Osteocyte (in vitro differentiated cells): ENCODE measurements around the gene KDM4B. TPM values are rescaled to one million over a fixed set of nuclear protein-coding genes. Genes with fewer than 3 reads are reported as not detected.

Experiments used
- DNase-seq: peaks from one replicate; pipeline ENCODE4 v3.0.0; 2021; ENCODE audit warnings: mixed read lengths; ENCODE audit not compliant: unreplicated experiment; ENCODE audit errors: extremely low spot score
- H3K27ac Mint-ChIP-seq: one replicate; pipeline ENCODE4 v1.8.0; 2021; ENCODE audit warnings: mild to moderate bottlenecking, mixed read lengths; ENCODE audit not compliant: unreplicated experiment
- H3K27me3 Mint-ChIP-seq: one replicate; pipeline ENCODE4 v1.8.0; 2021; ENCODE audit warnings: mixed read lengths; ENCODE audit not compliant: unreplicated experiment
- H3K36me3 Mint-ChIP-seq: one replicate; pipeline ENCODE4 v1.8.0; 2021; ENCODE audit warnings: mixed read lengths; ENCODE audit not compliant: unreplicated experiment
- H3K4me1 Mint-ChIP-seq: one replicate; pipeline ENCODE4 v1.8.0; 2021; ENCODE audit warnings: mixed read lengths; ENCODE audit not compliant: unreplicated experiment
- H3K4me3 Mint-ChIP-seq: one replicate; pipeline ENCODE4 v1.8.0; 2021; ENCODE audit warnings: mild to moderate bottlenecking, moderate library complexity, mixed read lengths; ENCODE audit not compliant: unreplicated experiment
- H3K9me3 Mint-ChIP-seq: one replicate; pipeline ENCODE4 v1.8.0; 2021; ENCODE audit warnings: mixed read lengths; ENCODE audit not compliant: unreplicated experiment
- CTCF ChIP-seq: fragments of 200-600 bp; sonication (generic); IDR thresholded peaks from 2 replicates; pipeline ENCODE4 v1.5.0; 2021; ENCODE audit warnings: antibody characterized with exemption, mild to moderate bottlenecking, moderate library complexity
- total RNA-seq: library from RNA; stranded (reverse); gene quantifications from 2 replicates; pipeline ENCODE4 v1.2.1, GENCODE V29; 2021

Gene KDM4B
- total RNA-seq, 1 donor from 2014 or later, result 49.0 TPM

- Mint-ChIP-seq H3K4me3 (no peak overlapping the region), H3K36me3 (peaks cover 12% of the 10 kb centered on the region), H3K9me3 (no peaks in the 10 kb centered on the region), H3K27me3 (no peaks in the 10 kb centered on the region), H3K27ac (no peak overlapping the region), H3K4me1 (peaks cover 6% of the 10 kb centered on the region)
- TF ChIP-seq CTCF, result no peak
- DNase-seq, result no peak
Measured at GRCh38 chr19:5086230-5086629, 117.3 kb downstream of the KDM4B start.

DNA sequence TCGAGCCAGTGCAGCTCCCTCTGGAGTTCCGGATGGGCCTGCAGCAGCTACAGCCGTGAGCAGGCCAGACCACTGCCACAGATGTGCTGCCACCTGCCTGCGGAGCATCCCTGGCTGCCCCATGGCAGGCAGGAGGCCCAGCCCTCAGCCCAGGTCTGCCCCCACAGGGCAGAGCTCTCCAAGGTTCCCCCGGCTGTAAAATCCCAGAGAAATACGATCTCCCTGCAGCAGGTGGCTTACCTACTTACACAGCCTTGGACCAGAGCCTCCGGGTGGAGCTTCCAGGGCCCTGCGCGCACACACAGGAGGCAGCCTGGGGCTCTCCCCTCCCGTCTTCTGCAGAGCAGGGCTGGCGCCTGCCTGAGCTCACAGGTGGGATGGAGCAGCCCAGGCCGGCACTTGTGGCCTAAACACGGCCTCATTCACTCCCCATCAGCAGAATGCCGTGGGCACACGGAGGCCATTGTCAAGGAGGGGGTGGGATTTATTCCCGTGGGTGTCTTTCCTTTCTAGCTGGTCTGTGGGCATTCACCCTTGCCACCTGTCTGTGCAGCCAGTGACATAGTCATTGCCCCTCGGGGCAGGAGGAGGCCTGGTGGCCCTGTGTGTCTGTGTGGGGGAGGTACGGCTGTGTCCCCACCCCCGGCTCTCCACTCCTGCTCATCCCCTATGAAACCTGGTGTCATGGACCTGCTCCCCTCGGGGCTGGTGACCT, 118.0 kb downstream of the KDM4B start:
- Mint-ChIP-seq H3K27ac (no peak overlapping the region), H3K27me3 (no peaks in the 10 kb centered on the region), H3K4me3 (no peak overlapping the region), H3K36me3 (peaks cover 11% of the 10 kb centered on the region), H3K9me3 (no peaks in the 10 kb centered on the region), H3K4me1 (peaks cover 13% of the 10 kb centered on the region)
- TF ChIP-seq CTCF, result no peak
- DNase-seq, result no peak

DNA sequence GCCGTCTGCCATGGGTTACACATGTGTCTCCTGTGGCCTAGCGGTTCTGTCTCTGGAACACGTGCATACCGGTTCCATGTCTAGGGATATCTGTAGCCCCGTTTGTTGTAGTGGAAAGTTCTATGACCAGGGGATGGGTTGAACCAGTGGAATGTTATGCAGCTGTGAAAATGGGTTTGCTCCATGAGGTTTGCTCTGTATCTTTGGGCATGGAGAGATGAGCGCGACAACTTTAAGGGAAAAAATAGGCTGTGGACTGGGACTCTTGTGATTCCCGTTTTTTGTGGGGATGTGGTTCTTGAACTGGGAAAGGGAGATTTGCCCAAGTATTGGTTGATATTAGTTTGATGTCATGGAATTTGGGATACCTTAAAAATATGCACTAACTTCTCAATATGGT, 120.4 kb downstream of the KDM4B start:
- peaks cover 19% of the 10 kb centered on the region for H3K4me1 Mint-ChIP-seq
- no peak overlapping the region for H3K27ac Mint-ChIP-seq

GRCh38 chr19:5090465-5091017, 121.6 kb downstream of the KDM4B start:
- no peak for TF ChIP-seq CTCF
- peaks cover 19% of the 10 kb centered on the region for H3K4me1 Mint-ChIP-seq
- peaks cover 7% of the 10 kb centered on the region for H3K36me3 Mint-ChIP-seq
- no peaks in the 10 kb centered on the region for H3K9me3 Mint-ChIP-seq
- H3K27ac Mint-ChIP-seq, result peak overlapping the region; percentile 78
- no peak for DNase-seq
- no peak overlapping the region for H3K4me3 Mint-ChIP-seq
- H3K27me3 Mint-ChIP-seq, result no peaks in the 10 kb centered on the region

More for the DNA sequence above, 120.4 kb downstream of the KDM4B start:
- no peak for DNase-seq
- Mint-ChIP-seq H3K27me3 (no peaks in the 10 kb centered on the region), H3K4me3 (no peak overlapping the region), H3K36me3 (peaks cover 9% of the 10 kb centered on the region), H3K9me3 (no peaks in the 10 kb centered on the region)
- no peak for TF ChIP-seq CTCF

DNA sequence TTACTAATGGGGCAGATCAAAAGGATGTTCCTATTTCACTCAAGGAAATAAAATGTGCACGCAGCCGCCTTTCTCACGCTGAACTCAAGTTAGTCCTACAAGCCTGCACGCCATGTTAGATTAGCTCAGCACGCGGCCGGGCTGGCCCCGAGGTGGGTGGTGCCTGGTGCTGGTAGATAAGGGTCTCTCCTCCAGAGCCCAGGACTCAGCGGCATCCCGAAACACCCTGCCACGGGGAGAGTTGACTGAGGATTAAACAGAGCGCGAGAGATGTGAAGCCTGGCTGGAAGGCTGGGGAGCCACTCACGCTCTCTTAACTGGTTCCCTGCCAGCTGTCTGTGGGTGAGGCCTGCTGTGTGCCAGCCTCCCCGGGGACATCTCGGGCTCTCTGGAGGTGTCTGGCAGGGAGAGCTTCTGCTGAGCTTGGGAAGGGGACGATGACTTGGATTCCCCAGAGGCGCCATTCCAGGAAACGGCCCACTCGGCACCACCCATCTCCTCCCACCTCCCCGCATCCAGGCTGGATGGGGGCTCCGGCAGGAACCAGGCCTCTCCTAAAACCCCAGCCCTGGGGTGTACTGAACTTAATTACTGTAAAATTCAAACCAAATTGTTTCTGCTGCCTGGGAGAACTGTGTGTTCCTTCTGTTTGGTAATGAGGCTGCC, 122.2 kb downstream of the KDM4B start:
- Mint-ChIP-seq H3K27me3 (no peaks in the 10 kb centered on the region), H3K27ac (peak overlapping the region; percentile 78), H3K4me1 (peaks cover 19% of the 10 kb centered on the region), H3K4me3 (no peak overlapping the region), H3K9me3 (no peaks in the 10 kb centered on the region), H3K36me3 (peaks cover 7% of the 10 kb centered on the region)
- no peak for TF ChIP-seq CTCF
- no peak for DNase-seq
